ENCODE results near the gene SAFB2. TPM values are rescaled to one million over a fixed set of nuclear protein-coding genes. Genes with fewer than 3 reads are reported as not detected.

Gene SAFB2
- total and polyA plus RNA-seq, 9 of the 15 experiments (the other 6 are each of a cell fraction or from before 2014, with no cell fraction given) = 4.5 to 103 (median 47.3) TPM

GRCh38 chr19:5651361-5651760 is 28.8 kb upstream of the SAFB2 start:
- H3K79me2 ChIP-seq (ENCODE audit: control insufficient read depth, insufficient read depth, low read length) = peaks cover 10% of the 10 kb centered on the region
- no peak; the same call in 2 of the 3 replicates for ATAC-seq
- H3K36me3 ChIP-seq (ENCODE audit: control insufficient read depth, insufficient read depth, low read length) = peaks cover 91% of the 10 kb centered on the region
- no peak overlapping the region for H2AFZ ChIP-seq (ENCODE audit: low read depth, low read length)
- peaks cover 2% of the 10 kb centered on the region for H4K20me1 ChIP-seq (replicated peaks; ENCODE audit: control insufficient read depth, insufficient read depth, low read length)
- H3K27ac ChIP-seq (ENCODE audit: extremely low read depth, low read depth, low read length) = no peak overlapping the region
- 92% methylated on average over 5 of the region's 5 CpGs for WGBS (ENCODE audit: insufficient coverage, low coverage, missing lambda C conversion rate)
- no peak for DNase-seq (ENCODE audit: extremely low read depth in 1 of 4, low spot score in 3 of 4)
- no TSS peak for BruUV-seq (replicated peaks)
- FAIRE-seq = no peak
- no peak overlapping the region for H3K4me2 ChIP-seq (ENCODE audit: insufficient read depth, low read length)
- H3K4me3 ChIP-seq = no peak overlapping the region
- ChIA-PET CTCF (ENCODE audit: low intra/inter-chr PET ratio) (no interaction called here), POLR2A (interaction anchor here (1.2 to 1.5 kb wide), 2 partner anchors 11 to 16 kb away, joined by 3 to 5 read pairs; no protein-coding TSS in a partner anchor)
- intact Hi-C loops (cut with micrococcal nuclease) = no loop called here
- in situ Hi-C loops (cut with MboI) = no loop called here
- H3K27me3 ChIP-seq (ENCODE audit: control insufficient read depth in 2 of 2, insufficient read depth in 2 of 2, low read length in 2 of 2) = no peaks in the 10 kb centered on the region
- no peaks in the 10 kb centered on the region for H3K9me3 ChIP-seq (replicated peaks; ENCODE audit: control insufficient read depth, insufficient read depth, low read depth, low read length)
- H3K9me1 ChIP-seq (ENCODE audit: control insufficient read depth, insufficient read depth, low read length) = no peaks in the 10 kb centered on the region
- H3K4me1 ChIP-seq (replicated peaks in 1 of 2; ENCODE audit: control insufficient read depth in 2 of 2, insufficient read depth in 2 of 2, low read length in 2 of 2) = no peaks in the 10 kb centered on the region
- no peak overlapping the region for H3K9ac ChIP-seq (ENCODE audit: insufficient read depth in 1 of 2, low read depth in 2 of 2, low read length in 2 of 2)
- TF ChIP-seq SNIP1 (IDR thresholded peaks at IDR 0.05; ENCODE audit: low read depth) (no peak), MCM5 (IDR thresholded peaks at IDR 0.05; ENCODE audit: low read depth) (no peak), MBD2 (IDR thresholded peaks at IDR 0.05; ENCODE audit: borderline replicate concordance, low read depth) (no peak), THRAP3 (IDR thresholded peaks at IDR 0.05; ENCODE audit: borderline replicate concordance) (no peak), NRF1 (conservative IDR thresholded peaks at IDR 0.05 in 1 of 2, IDR thresholded peaks at IDR 0.05 in 1 of 2) (no peak), MYC (IDR thresholded peaks at IDR 0.05; ENCODE audit: low read depth, low read length) (no peak), MYC (CRISPR knock-in tag; IDR thresholded peaks at IDR 0.05; ENCODE audit: borderline replicate concordance, low read depth) (no peak), ARNT (IDR thresholded peaks at IDR 0.05) (no peak), ZNF174 (CRISPR knock-in tag; IDR thresholded peaks at IDR 0.05) (no peak), PHF20 (IDR thresholded peaks at IDR 0.05; ENCODE audit: partially characterized antibody) (no peak), IFI16 (CRISPR knock-in tag; IDR thresholded peaks at IDR 0.05) (no peak), RBM22 (IDR thresholded peaks at IDR 0.05; ENCODE audit: low read depth, low read length, poor library complexity, severe bottlenecking) (peak; percentile 33), ZNF134 (CRISPR knock-in tag; conservative IDR thresholded peaks at IDR 0.05) (no peak), KDM5B (IDR thresholded peaks at IDR 0.05; ENCODE audit: insufficient replicate concordance, low read depth, low read length) (no peak), THAP7 (CRISPR knock-in tag; IDR thresholded peaks at IDR 0.05) (no peak), NFXL1 (CRISPR knock-in tag; IDR thresholded peaks at IDR 0.05) (no peak), ARHGAP35 (IDR thresholded peaks at IDR 0.05; ENCODE audit: partially characterized antibody) (no peak), ZNF583 (CRISPR knock-in tag; IDR thresholded peaks at IDR 0.05) (no peak), HNRNPUL1 (IDR thresholded peaks at IDR 0.05; ENCODE audit: low read length) (no peak), TFE3 (CRISPR knock-in tag; IDR thresholded peaks at IDR 0.05) (no peak), HNRNPLL (IDR thresholded peaks at IDR 0.05; ENCODE audit: low read depth, low read length, poor library complexity, severe bottlenecking) (no peak), XRCC4 (IDR thresholded peaks at IDR 0.05; ENCODE audit: extremely low read depth, insufficient read depth, insufficient read length) (no peak), CTCF (IDR thresholded peaks at IDR 0.05 in 2 of 3, conservative IDR thresholded peaks at IDR 0.05 in 1 of 3; ENCODE audit: insufficient read depth in 2 of 3, low read depth in 1 of 3, low read length in 3 of 3) (0 out of 6 replicates have a peak, but pooled peaks of 1 of the 3 experiments have one; percentile 16)

All from K562 (cell line).